H1 (cell line): ENCODE results near the gene EPN2. TPM values are rescaled to one million over a fixed set of nuclear protein-coding genes. Genes with fewer than 3 reads are reported as not detected.

ENCODE experiments used
- BCL11A ChIP-seq, 2 experiments: IDR thresholded peaks; one replicate each; pipeline ENCODE4 v1.6.1; 2011; ENCODE audit warnings: low read depth in 2 of 2, low read length in 2 of 2, mild to moderate bottlenecking in 2 of 2
- SIN3A ChIP-seq, 2 experiments: IDR thresholded peaks in 1 of 2; conservative IDR thresholded peaks in 1 of 2; 2 replicates each; pipeline ENCODE4 v1.6.1; 2011 to 2012; ENCODE audit warnings: low read length in 2 of 2, improper control_type of control experiment in 1 of 2, low read depth in 1 of 2, mild to moderate bottlenecking in 1 of 2
- SIRT6 ChIP-seq: IDR thresholded peaks from one replicate; pipeline ENCODE4 v1.7.1; 2012; ENCODE audit warnings: low read length, inconsistent platforms
- SP4 ChIP-seq: IDR thresholded peaks from 2 replicates; pipeline ENCODE4 v1.6.1; 2012; ENCODE audit warnings: low read length, inconsistent platforms
- SUZ12 ChIP-seq: fragments of 200-600 bp; sonication (generic); IDR thresholded peaks from 2 replicates; pipeline ENCODE4 v1.6.1; 2012; ENCODE audit warnings: mild to moderate bottlenecking, inconsistent platforms, low read length, moderate library complexity, mixed read lengths
- polyA plus RNA-seq, 7 experiments: library from polyadenylated mRNA; depleted of rRNA in 3 of 7; stranded (reverse) in 5 of 7; unstranded in 2 of 7; fragments of >200 nt in 5 of 7; fragments of 200-250 nt in 2 of 7; gene quantifications; 1 replicate in 5 of 7; 2 replicates in 1 of 7; 4 replicates in 1 of 7; pipeline versions ENCODE4 v1.2.1 to v1.2.3, GENCODE V29; 2011 to 2013; ENCODE audit warnings: missing spikeins in 2 of 7, mixed read lengths in 2 of 7
- total RNA-seq: library from RNA; stranded (reverse); fragmentation: NEBNext Ultra II Directional; extraction: Animal tissue kit (Norgen Biotek cat#: 25700); gene quantifications from 2 replicates; pipeline ENCODE4 v1.2.1, GENCODE V29; 2021
- TF ChIP-seq, protein P1 (sequence below): fragments of 300-600 bp; sonication (generic); IDR thresholded peaks from 2 replicates; pipeline ENCODE4 v1.7.1; 2012; ENCODE audit warnings: low read length, moderate library complexity, mild to moderate bottlenecking, inconsistent platforms; ENCODE audit not compliant: insufficient replicate concordance

The EPN2 gene
- total and polyA plus RNA-seq, 2 of the 8 experiments (the other 6 are each of a cell fraction or from before 2014, with no cell fraction given) = 28.7 to 55.8 TPM

DNA sequence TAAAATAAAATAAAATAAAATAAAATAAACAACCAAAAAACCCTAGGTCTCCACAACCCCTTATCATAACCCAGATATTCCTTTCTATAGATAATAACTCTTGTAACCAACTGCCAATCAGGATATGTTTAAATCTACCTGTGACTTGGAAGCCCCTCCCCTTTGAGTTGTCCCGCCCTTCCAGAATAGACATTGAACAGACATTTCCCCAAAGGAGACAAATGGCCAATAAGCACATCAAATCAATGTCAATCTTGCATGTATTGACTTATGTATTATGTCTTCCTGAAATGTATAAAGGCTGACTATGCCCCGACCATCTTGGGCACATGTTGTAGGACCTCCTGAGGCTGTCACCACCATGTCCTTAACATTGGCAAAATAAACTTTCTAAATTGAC is 139.6 kb downstream of the EPN2 start (continued):
- TF ChIP-seq, protein P1, sequence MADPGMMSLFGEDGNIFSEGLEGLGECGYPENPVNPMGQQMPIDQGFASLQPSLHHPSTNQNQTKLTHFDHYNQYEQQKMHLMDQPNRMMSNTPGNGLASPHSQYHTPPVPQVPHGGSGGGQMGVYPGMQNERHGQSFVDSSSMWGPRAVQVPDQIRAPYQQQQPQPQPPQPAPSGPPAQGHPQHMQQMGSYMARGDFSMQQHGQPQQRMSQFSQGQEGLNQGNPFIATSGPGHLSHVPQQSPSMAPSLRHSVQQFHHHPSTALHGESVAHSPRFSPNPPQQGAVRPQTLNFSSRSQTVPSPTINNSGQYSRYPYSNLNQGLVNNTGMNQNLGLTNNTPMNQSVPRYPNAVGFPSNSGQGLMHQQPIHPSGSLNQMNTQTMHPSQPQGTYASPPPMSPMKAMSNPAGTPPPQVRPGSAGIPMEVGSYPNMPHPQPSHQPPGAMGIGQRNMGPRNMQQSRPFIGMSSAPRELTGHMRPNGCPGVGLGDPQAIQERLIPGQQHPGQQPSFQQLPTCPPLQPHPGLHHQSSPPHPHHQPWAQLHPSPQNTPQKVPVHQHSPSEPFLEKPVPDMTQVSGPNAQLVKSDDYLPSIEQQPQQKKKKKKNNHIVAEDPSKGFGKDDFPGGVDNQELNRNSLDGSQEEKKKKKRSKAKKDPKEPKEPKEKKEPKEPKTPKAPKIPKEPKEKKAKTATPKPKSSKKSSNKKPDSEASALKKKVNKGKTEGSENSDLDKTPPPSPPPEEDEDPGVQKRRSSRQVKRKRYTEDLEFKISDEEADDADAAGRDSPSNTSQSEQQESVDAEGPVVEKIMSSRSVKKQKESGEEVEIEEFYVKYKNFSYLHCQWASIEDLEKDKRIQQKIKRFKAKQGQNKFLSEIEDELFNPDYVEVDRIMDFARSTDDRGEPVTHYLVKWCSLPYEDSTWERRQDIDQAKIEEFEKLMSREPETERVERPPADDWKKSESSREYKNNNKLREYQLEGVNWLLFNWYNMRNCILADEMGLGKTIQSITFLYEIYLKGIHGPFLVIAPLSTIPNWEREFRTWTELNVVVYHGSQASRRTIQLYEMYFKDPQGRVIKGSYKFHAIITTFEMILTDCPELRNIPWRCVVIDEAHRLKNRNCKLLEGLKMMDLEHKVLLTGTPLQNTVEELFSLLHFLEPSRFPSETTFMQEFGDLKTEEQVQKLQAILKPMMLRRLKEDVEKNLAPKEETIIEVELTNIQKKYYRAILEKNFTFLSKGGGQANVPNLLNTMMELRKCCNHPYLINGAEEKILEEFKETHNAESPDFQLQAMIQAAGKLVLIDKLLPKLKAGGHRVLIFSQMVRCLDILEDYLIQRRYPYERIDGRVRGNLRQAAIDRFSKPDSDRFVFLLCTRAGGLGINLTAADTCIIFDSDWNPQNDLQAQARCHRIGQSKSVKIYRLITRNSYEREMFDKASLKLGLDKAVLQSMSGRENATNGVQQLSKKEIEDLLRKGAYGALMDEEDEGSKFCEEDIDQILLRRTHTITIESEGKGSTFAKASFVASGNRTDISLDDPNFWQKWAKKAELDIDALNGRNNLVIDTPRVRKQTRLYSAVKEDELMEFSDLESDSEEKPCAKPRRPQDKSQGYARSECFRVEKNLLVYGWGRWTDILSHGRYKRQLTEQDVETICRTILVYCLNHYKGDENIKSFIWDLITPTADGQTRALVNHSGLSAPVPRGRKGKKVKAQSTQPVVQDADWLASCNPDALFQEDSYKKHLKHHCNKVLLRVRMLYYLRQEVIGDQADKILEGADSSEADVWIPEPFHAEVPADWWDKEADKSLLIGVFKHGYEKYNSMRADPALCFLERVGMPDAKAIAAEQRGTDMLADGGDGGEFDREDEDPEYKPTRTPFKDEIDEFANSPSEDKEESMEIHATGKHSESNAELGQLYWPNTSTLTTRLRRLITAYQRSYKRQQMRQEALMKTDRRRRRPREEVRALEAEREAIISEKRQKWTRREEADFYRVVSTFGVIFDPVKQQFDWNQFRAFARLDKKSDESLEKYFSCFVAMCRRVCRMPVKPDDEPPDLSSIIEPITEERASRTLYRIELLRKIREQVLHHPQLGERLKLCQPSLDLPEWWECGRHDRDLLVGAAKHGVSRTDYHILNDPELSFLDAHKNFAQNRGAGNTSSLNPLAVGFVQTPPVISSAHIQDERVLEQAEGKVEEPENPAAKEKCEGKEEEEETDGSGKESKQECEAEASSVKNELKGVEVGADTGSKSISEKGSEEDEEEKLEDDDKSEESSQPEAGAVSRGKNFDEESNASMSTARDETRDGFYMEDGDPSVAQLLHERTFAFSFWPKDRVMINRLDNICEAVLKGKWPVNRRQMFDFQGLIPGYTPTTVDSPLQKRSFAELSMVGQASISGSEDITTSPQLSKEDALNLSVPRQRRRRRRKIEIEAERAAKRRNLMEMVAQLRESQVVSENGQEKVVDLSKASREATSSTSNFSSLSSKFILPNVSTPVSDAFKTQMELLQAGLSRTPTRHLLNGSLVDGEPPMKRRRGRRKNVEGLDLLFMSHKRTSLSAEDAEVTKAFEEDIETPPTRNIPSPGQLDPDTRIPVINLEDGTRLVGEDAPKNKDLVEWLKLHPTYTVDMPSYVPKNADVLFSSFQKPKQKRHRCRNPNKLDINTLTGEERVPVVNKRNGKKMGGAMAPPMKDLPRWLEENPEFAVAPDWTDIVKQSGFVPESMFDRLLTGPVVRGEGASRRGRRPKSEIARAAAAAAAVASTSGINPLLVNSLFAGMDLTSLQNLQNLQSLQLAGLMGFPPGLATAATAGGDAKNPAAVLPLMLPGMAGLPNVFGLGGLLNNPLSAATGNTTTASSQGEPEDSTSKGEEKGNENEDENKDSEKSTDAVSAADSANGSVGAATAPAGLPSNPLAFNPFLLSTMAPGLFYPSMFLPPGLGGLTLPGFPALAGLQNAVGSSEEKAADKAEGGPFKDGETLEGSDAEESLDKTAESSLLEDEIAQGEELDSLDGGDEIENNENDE = no peak
- no peak for TF ChIP-seq SUZ12
- TF ChIP-seq SP4 = no peak
- TF ChIP-seq SIN3A (conservative IDR thresholded peaks at IDR 0.05 in 1 of 2, IDR thresholded peaks at IDR 0.05 in 1 of 2; ENCODE audit: low read depth in 1 of 2, low read length in 2 of 2) = no peak
- no peak for TF ChIP-seq BCL11A (IDR thresholded peaks at IDR 0.05; ENCODE audit: low read depth in 2 of 2, low read length in 2 of 2)
- TF ChIP-seq SIRT6 = no peak
